ENCODE measurements around the gene RNF150.

- TF ChIP-seq ZNF274 (IDR thresholded peaks at IDR 0.05; ENCODE audit: low read depth, low read length) (no peak), YY1 (IDR thresholded peaks at IDR 0.05; ENCODE audit: insufficient read depth, insufficient read length) (no peak)
These were observed 119.4 kb downstream of the RNF150 start for GRCh38 chr4:141013899-141014298.

Measured in NT2/D1 (cell line).